GM23338 (cell line): ENCODE results near the gene STAT5B. TPM values are rescaled to one million over a fixed set of nuclear protein-coding genes. Genes with fewer than 3 reads are reported as not detected.

Experiments used
- ATAC-seq: fragments of 200-7000 bp; cut with Tn5 transposase; 3 replicates; pipeline ENCODE4 v1.9.1; 2020
- DNase-seq: peaks from one replicate; pipeline ENCODE4 v3.0.0-alpha.2; 2015; ENCODE audit warnings: low spot score
- H2AFZ ChIP-seq: fragments of 200-600 bp; sonication (generic); 2 replicates; pipeline ENCODE4 v1.8.0; 2016; ENCODE audit warnings: antibody characterized with exemption, mild to moderate bottlenecking, moderate library complexity
- H3F3A ChIP-seq: fragments of 200-600 bp; sonication (generic); replicated peaks from 2 replicates; pipeline ENCODE4 v1.8.0; 2017; ENCODE audit warnings: antibody characterized with exemption, mixed run types, low read depth
- H3K27ac ChIP-seq: fragments of 200-600 bp; sonication (generic); 2 replicates; pipeline ENCODE4 v1.6.1; 2016; ENCODE audit warnings: low read depth
- H3K27me3 ChIP-seq: fragments of 200-600 bp; sonication (generic); 2 replicates; pipeline ENCODE4 v1.8.0; 2016; ENCODE audit warnings: mild to moderate bottlenecking, mixed run types, moderate library complexity; ENCODE audit not compliant: insufficient read depth
- H3K36me3 ChIP-seq: fragments of 200-600 bp; sonication (generic); 2 replicates; pipeline ENCODE4 v1.8.0; 2016; ENCODE audit warnings: mild to moderate bottlenecking; ENCODE audit not compliant: insufficient read depth
- H3K4me1 ChIP-seq: fragments of 200-600 bp; sonication (generic); 2 replicates; pipeline ENCODE4 v1.8.0; 2016; ENCODE audit warnings: mild to moderate bottlenecking, moderate library complexity; ENCODE audit not compliant: insufficient read depth
- H3K4me2 ChIP-seq: fragments of 200-600 bp; sonication (generic); 2 replicates; pipeline ENCODE4 v1.7.1; 2017; ENCODE audit warnings: mixed run types
- H3K4me3 ChIP-seq: fragments of 200-600 bp; sonication (generic); 2 replicates; pipeline ENCODE4 v1.6.1; 2016; ENCODE audit warnings: mixed run types
- H3K79me2 ChIP-seq: fragments of 200-600 bp; sonication (generic); replicated peaks from 2 replicates; pipeline ENCODE4 v1.8.0; 2017; ENCODE audit warnings: mild to moderate bottlenecking; ENCODE audit not compliant: insufficient read depth
- H3K9me2 ChIP-seq: fragments of 200-600 bp; sonication (generic); 2 replicates; pipeline ENCODE4 v1.8.0; 2017; ENCODE audit not compliant: insufficient read depth
- H4K20me1 ChIP-seq: fragments of 200-600 bp; sonication (generic); replicated peaks from 2 replicates; pipeline ENCODE4 v1.8.0; 2017; ENCODE audit warnings: mild to moderate bottlenecking; ENCODE audit not compliant: insufficient read depth
- H3K27ac Mint-ChIP-seq: 2 replicates; pipeline ENCODE4 v1.8.0; 2020; ENCODE audit warnings: inconsistent platforms, mild to moderate bottlenecking, moderate library complexity, mixed read lengths
- H3K27me3 Mint-ChIP-seq: 3 replicates; pipeline ENCODE4 v1.8.0; 2022; ENCODE audit warnings: low read depth, mild to moderate bottlenecking, moderate library complexity, mixed read lengths, inconsistent platforms; ENCODE audit not compliant: insufficient read depth, poor library complexity
- H3K36me3 Mint-ChIP-seq: 3 replicates; pipeline ENCODE4 v1.8.0; 2021; ENCODE audit warnings: low read depth, mild to moderate bottlenecking, inconsistent platforms, moderate library complexity, mixed read lengths
- H3K4me1 Mint-ChIP-seq: 3 replicates; pipeline ENCODE4 v1.8.0; 2020; ENCODE audit warnings: mild to moderate bottlenecking, inconsistent platforms, mixed read lengths
- H3K4me3 Mint-ChIP-seq: 3 replicates; pipeline ENCODE4 v1.8.0; 2021; ENCODE audit warnings: moderate library complexity, mild to moderate bottlenecking, inconsistent platforms, mixed read lengths
- H3K9me3 Mint-ChIP-seq: 3 replicates; pipeline ENCODE4 v1.8.0; 2020; ENCODE audit warnings: moderate library complexity, mild to moderate bottlenecking, inconsistent platforms, mixed read lengths
- CREB1 ChIP-seq: fragments of 250-450 bp; sonication (Bioruptor Pico); IDR thresholded peaks from 2 replicates; pipeline ENCODE4 v1.5.0; 2020; ENCODE audit warnings: low read depth, mild to moderate bottlenecking, moderate library complexity
- CTCF ChIP-seq, 2 experiments: fragments of 200-600 bp in 1 of 2; sonication (generic) in 1 of 2; conservative IDR thresholded peaks; 2 replicates each; pipeline versions ENCODE4 v1.5.1 to v1.6.1; 2016 to 2017; ENCODE audit warnings: antibody characterized with exemption in 2 of 2, low read depth in 2 of 2, mild to moderate bottlenecking in 2 of 2, moderate library complexity in 1 of 2
- ETS1 ChIP-seq: IDR thresholded peaks from 2 replicates; pipeline ENCODE4 v1.6.1; 2016; ENCODE audit warnings: antibody characterized with exemption
- EZH2 ChIP-seq: fragments of 200-600 bp; sonication (generic); IDR thresholded peaks from one replicate; pipeline ENCODE4 v1.8.0; 2017; ENCODE audit warnings: antibody characterized with exemption, mild to moderate bottlenecking, low read depth; ENCODE audit not compliant: unreplicated experiment
- EZH2phosphoT487 ChIP-seq: fragments of 200-600 bp; sonication (generic); IDR thresholded peaks from one replicate; pipeline ENCODE4 v1.8.1; 2018; ENCODE audit warnings: antibody characterized with exemption; ENCODE audit not compliant: unreplicated experiment
- JUNB ChIP-seq: IDR thresholded peaks from one replicate; pipeline ENCODE4 v1.6.1; 2016; ENCODE audit warnings: antibody characterized with exemption; ENCODE audit not compliant: unreplicated experiment
- NANOG ChIP-seq: IDR thresholded peaks from 2 replicates; pipeline ENCODE4 v1.6.1; 2016; ENCODE audit warnings: antibody characterized with exemption, borderline replicate concordance
- POLR2AphosphoS5 ChIP-seq: IDR thresholded peaks from 2 replicates; pipeline ENCODE4 v1.6.1; 2016; ENCODE audit warnings: antibody characterized with exemption, low read depth
- REST ChIP-seq: IDR thresholded peaks from one replicate; pipeline ENCODE4 v1.6.1; 2018; ENCODE audit warnings: antibody characterized with exemption; ENCODE audit not compliant: unreplicated experiment
- STAT1 ChIP-seq: IDR thresholded peaks from one replicate; pipeline ENCODE4 v1.6.1; 2016; ENCODE audit warnings: antibody characterized with exemption; ENCODE audit not compliant: unreplicated experiment
- ZNF114 ChIP-seq: fragments of 250-450 bp; sonication (Bioruptor Pico); IDR thresholded peaks from 2 replicates; pipeline ENCODE4 v1.5.0; 2020; ENCODE audit warnings: mild to moderate bottlenecking, moderate library complexity
- ZNF331 ChIP-seq: fragments of 250-450 bp; sonication (Bioruptor Pico); IDR thresholded peaks from 2 replicates; pipeline ENCODE4 v1.5.0; 2020; ENCODE audit warnings: low read depth, mild to moderate bottlenecking, moderate library complexity
- ZNF462 ChIP-seq: fragments of 250-450 bp; sonication (Bioruptor Pico); IDR thresholded peaks from 2 replicates; pipeline ENCODE4 v1.5.0; 2020; ENCODE audit warnings: mild to moderate bottlenecking, moderate library complexity
- polyA plus RNA-seq: library from polyadenylated mRNA; unstranded; fragments of >200 nt; fragmentation: Nextera tagmentation; extraction: Ambion mirVana; gene quantifications from 2 replicates; pipeline ENCODE4 v1.2.1, GENCODE V29; 2016
- total RNA-seq: library from RNA; depleted of rRNA; stranded (reverse); fragments of >200 nt; shearing (Covaris generic); gene quantifications from 2 replicates; pipeline ENCODE4 v1.2.3, GENCODE V29; 2014

The STAT5B gene
- total and polyA plus RNA-seq, 2 experiments from 2014 or later: 13.9 to 60.5 TPM

GRCh38 chr17:42252597-42253550, 23.3 kb downstream of the STAT5B start:
- no peaks in the 10 kb centered on the region for H4K20me1 ChIP-seq
- no peaks in the 10 kb centered on the region for H3F3A ChIP-seq
- H3K36me3 ChIP-seq: no peaks in the 10 kb centered on the region
- Mint-ChIP-seq H3K4me3 (no peak overlapping the region), H3K36me3 (no peaks in the 10 kb centered on the region), H3K27ac (no peak overlapping the region), H3K9me3 (no peaks in the 10 kb centered on the region; the same call in 2 of the 3 replicates), H3K27me3 (no peaks in the 10 kb centered on the region), H3K4me1 (peaks cover 23% of the 10 kb centered on the region)
- no peak overlapping the region for H3K4me3 ChIP-seq
- H3K4me1 ChIP-seq: peaks cover 7% of the 10 kb centered on the region; the same call in 1 of the 2 replicates
- no peak overlapping the region for H3K4me2 ChIP-seq
- no peak for TF ChIP-seq CREB1
- no peak for TF ChIP-seq STAT1
- TF ChIP-seq EZH2phosphoT487: no peak
- no peak for TF ChIP-seq POLR2AphosphoS5
- no peak for TF ChIP-seq JUNB
- no peak for TF ChIP-seq NANOG
- no peak for TF ChIP-seq EZH2
- TF ChIP-seq ZNF114 (CRISPR knock-in tag): no peak
- no peak for TF ChIP-seq ZNF462
- no peak for TF ChIP-seq REST
- TF ChIP-seq ETS1: no peak
- TF ChIP-seq CTCF (conservative IDR thresholded peaks at IDR 0.05; ENCODE audit: low read depth in 2 of 2): no peak
- no peak for TF ChIP-seq ZNF331 (CRISPR knock-in tag)
- H3K27ac ChIP-seq: no peak overlapping the region
- H3K79me2 ChIP-seq: peaks cover 47% of the 10 kb centered on the region
- H3K9me2 ChIP-seq: no peaks in the 10 kb centered on the region
- H3K27me3 ChIP-seq: no peaks in the 10 kb centered on the region
- DNase-seq: no peak
- no peak overlapping the region for H2AFZ ChIP-seq
- no peak for ATAC-seq
